IPS-20b (cell line): ENCODE data around the gene ZNF668.

Experiments used
- H3K27ac ChIP-seq: one replicate; pipeline ENCODE4 v1.5.1; 2013; ENCODE audit warnings: low read length
- H3K27me3 ChIP-seq: 2 replicates; pipeline ENCODE4 v1.6.1; 2013; ENCODE audit warnings: mild to moderate bottlenecking, low read length, inconsistent platforms; ENCODE audit not compliant: insufficient read depth
- H3K36me3 ChIP-seq: 2 replicates; pipeline ENCODE4 v1.6.1; 2013; ENCODE audit warnings: low read depth, mild to moderate bottlenecking, inconsistent platforms, low read length, moderate library complexity; ENCODE audit not compliant: insufficient read depth
- H3K4me1 ChIP-seq: 2 replicates; pipeline ENCODE4 v1.6.1; 2013; ENCODE audit warnings: mild to moderate bottlenecking, control low read depth, inconsistent platforms, low read length, moderate library complexity; ENCODE audit not compliant: insufficient read depth
- H3K4me3 ChIP-seq: 2 replicates; pipeline ENCODE4 v1.5.1; 2013; ENCODE audit warnings: mild to moderate bottlenecking, low read length, inconsistent platforms
- H3K9ac ChIP-seq: 2 replicates; pipeline ENCODE4 v1.6.1; 2013; ENCODE audit warnings: low read depth, mild to moderate bottlenecking, inconsistent platforms, low read length, moderate library complexity
- H3K9me3 ChIP-seq: 2 replicates; pipeline ENCODE4 v1.6.1; 2013; ENCODE audit warnings: mild to moderate bottlenecking, low read depth, low read length, inconsistent platforms; ENCODE audit not compliant: insufficient read depth

Gene ZNF668

DNA sequence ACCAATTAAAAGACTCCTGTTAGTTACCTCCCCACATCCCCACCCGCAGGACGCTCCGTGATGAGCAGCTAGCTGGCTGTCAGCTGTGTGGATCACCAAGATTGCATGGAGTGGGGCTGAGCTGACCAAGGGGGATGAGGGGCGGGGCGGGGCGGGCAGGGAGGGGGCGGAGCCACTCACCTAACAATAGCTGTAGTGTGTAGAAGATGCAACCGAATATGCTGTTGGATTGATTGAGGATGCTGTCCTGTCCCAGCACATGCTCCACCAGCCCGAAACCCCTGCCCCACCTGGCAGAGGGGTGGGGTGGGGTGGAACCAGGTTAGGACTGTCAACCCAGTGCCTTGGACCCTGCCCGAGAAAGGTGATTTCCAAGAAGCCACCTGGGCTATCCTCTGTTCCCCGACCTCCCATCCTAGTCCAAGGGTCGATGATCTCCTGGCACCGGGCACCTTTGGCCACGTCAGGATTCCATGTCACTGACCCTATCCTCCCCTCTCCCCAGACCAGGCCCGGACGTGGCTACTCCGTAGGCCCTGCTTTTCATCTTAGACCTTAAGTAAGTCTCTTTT, 19.2 kb upstream of the ZNF668 start:
- Histone ChIP-seq H3K9ac (peak overlapping the region; percentile 42; the same call in 1 of the 2 replicates), H3K27ac (no peak overlapping the region), H3K4me1 (0 out of 2 replicates have a peak, but pooled peaks cover 3% of the 10 kb centered on the region), H3K4me3 (peak overlapping the region; percentile 98), H3K27me3 (no peaks in the 10 kb centered on the region), H3K36me3 (peaks cover 24% of the 10 kb centered on the region), H3K9me3 (no peaks in the 10 kb centered on the region)

GRCh38 chr16:31092330-31092729, 18.3 kb upstream of the ZNF668 start:
- peaks cover 24% of the 10 kb centered on the region for H3K36me3 ChIP-seq
- 0 out of 2 replicates have a peak, but pooled peaks cover 3% of the 10 kb centered on the region for H3K4me1 ChIP-seq
- no peak overlapping the region for H3K4me3 ChIP-seq
- no peaks in the 10 kb centered on the region for H3K9me3 ChIP-seq
- H3K27ac ChIP-seq, result no peak overlapping the region
- H3K27me3 ChIP-seq, result no peaks in the 10 kb centered on the region
- no peak overlapping the region for H3K9ac ChIP-seq

DNA sequence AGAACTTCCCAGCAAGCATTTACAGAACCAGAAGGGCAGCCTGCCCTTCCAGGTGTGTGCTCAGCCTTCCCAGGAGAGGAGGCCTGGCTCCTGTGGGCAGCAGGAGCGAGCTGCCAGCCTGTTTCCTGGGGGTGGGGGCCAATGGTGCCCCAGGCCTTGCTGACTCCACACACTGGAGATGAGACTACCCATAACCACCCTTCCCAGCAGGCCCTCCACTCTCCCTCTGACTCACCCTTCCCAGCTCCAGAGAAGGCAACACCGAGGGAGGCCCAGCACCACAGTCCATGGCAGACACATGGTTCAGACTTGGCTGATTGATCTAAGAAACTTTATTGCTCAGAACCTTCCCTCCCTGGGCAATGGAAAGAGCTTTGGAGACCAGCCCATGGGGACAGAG, 16.5 kb upstream of the ZNF668 start:
- Histone ChIP-seq H3K27me3 (no peaks in the 10 kb centered on the region), H3K4me1 (0 out of 2 replicates have a peak, but pooled peaks cover 3% of the 10 kb centered on the region), H3K9ac (no peak overlapping the region), H3K27ac (no peak overlapping the region), H3K4me3 (no peak overlapping the region), H3K9me3 (no peaks in the 10 kb centered on the region), H3K36me3 (peaks cover 24% of the 10 kb centered on the region)

DNA sequence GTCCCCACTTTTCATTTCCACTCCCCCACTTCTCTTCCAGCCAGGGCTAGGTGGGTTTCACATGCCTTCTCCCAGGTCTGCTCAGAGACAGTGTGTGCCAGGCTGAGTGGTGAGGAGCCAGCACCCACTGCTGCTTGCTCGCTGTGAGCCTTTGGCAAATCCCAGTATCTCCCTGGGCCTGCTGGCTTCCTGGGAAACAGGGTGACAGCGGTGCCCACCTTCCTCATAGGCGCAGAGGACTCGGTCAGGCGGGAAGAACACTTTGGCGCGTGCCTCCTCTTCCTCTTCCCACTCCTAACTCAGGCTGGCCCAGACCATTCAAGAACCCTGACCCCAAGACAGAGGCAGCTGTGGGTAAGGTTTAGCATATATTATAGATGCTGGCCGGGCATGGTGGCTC, 15.2 kb upstream of the ZNF668 start:
- Histone ChIP-seq H3K9me3 (no peaks in the 10 kb centered on the region), H3K36me3 (peaks cover 24% of the 10 kb centered on the region), H3K4me1 (0 out of 2 replicates have a peak, but pooled peaks cover 3% of the 10 kb centered on the region), H3K9ac (no peak overlapping the region), H3K4me3 (no peak overlapping the region), H3K27ac (no peak overlapping the region), H3K27me3 (no peaks in the 10 kb centered on the region)

GRCh38 chr16:31088459-31089183, 14.6 kb upstream of the ZNF668 start, which contains the start of gene PRSS53:
Gene PRSS53, minus strand, starts transcription at chr16:31088943. Its CDS starts 134 bp downstream, at chr16:31088809.
- H3K4me1 ChIP-seq, result 0 out of 2 replicates have a peak, but pooled peaks cover 3% of the 10 kb centered on the region
- no peaks in the 10 kb centered on the region for H3K9me3 ChIP-seq
- no peak within 1 kb of the TSS for H3K27ac ChIP-seq
- peaks cover 24% of the 10 kb centered on the region for H3K36me3 ChIP-seq
- no peak within 1 kb of the TSS for H3K4me3 ChIP-seq
- no peaks in the 10 kb centered on the region for H3K27me3 ChIP-seq
- H3K9ac ChIP-seq, result no peak within 1 kb of the TSS

GRCh38 chr16:31087971-31088370, 13.9 kb upstream of the ZNF668 start:
- Histone ChIP-seq H3K36me3 (peaks cover 30% of the 10 kb centered on the region), H3K27me3 (no peaks in the 10 kb centered on the region), H3K27ac (no peak overlapping the region), H3K9ac (no peak overlapping the region), H3K4me3 (no peak overlapping the region), H3K4me1 (no peaks in the 10 kb centered on the region), H3K9me3 (no peaks in the 10 kb centered on the region)

DNA sequence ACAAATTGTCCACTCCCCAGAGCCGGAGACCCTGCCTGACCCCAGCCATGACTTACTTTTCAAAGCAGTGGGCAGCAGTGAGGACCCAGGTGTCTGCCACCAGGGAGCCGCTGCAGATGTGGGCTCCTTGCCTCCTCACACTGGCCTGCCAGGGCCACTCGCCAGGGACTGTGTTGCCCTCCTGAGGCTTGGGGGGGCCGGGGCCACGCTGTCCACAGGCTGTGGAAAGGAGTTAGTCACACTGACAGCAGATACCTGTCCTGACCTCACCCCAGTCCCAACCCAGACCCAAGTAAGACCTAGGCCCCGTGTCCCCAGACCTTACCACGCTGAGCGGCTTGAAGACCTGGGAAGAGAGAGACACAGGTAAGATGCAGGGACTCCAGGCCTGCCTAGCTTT, 13.4 kb upstream of the ZNF668 start:
- no peak overlapping the region for H3K9ac ChIP-seq
- H3K27ac ChIP-seq, result no peak overlapping the region
- no peak overlapping the region for H3K4me3 ChIP-seq
- no peaks in the 10 kb centered on the region for H3K4me1 ChIP-seq
- no peaks in the 10 kb centered on the region for H3K27me3 ChIP-seq
- H3K9me3 ChIP-seq, result no peaks in the 10 kb centered on the region
- peaks cover 33% of the 10 kb centered on the region for H3K36me3 ChIP-seq

DNA sequence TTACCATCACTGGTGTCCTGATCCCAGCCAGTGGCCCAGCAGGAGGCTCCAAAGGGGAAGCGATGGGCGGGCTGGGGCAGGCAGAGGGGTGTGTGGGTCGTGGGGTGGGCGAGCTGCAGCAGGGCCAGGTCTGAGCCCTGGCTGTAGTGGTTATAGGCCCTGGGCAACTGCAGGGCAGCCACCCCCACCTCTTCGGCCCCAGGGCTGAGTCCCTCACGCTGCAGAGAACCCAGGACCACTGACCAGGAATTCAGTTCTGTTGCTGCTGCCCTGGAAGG, 12.5 kb upstream of the ZNF668 start:
- Histone ChIP-seq H3K4me3 (no peak overlapping the region), H3K27me3 (no peaks in the 10 kb centered on the region)

GRCh38 chr16:31085873-31086628, 12.0 kb upstream of the ZNF668 start:
- H3K4me3 ChIP-seq, result no peak overlapping the region
- no peaks in the 10 kb centered on the region for H3K9me3 ChIP-seq
- no peaks in the 10 kb centered on the region for H3K27me3 ChIP-seq
- no peak overlapping the region for H3K27ac ChIP-seq
- H3K4me1 ChIP-seq, result no peaks in the 10 kb centered on the region
- H3K9ac ChIP-seq, result no peak overlapping the region
- peaks cover 40% of the 10 kb centered on the region for H3K36me3 ChIP-seq

More for the DNA sequence above, 12.5 kb upstream of the ZNF668 start:
- Histone ChIP-seq H3K9me3 (no peaks in the 10 kb centered on the region), H3K4me1 (no peaks in the 10 kb centered on the region), H3K36me3 (peaks cover 39% of the 10 kb centered on the region), H3K9ac (no peak overlapping the region), H3K27ac (no peak overlapping the region)

- no peak overlapping the region for H3K27ac ChIP-seq
- no peak overlapping the region for H3K9ac ChIP-seq
- H3K9me3 ChIP-seq, result no peaks in the 10 kb centered on the region
- H3K36me3 ChIP-seq, result peaks cover 40% of the 10 kb centered on the region
- no peak overlapping the region for H3K4me3 ChIP-seq
- H3K27me3 ChIP-seq, result no peaks in the 10 kb centered on the region
- no peaks in the 10 kb centered on the region for H3K4me1 ChIP-seq
These were observed 11.4 kb upstream of the ZNF668 start for GRCh38 chr16:31085411-31085810.

DNA sequence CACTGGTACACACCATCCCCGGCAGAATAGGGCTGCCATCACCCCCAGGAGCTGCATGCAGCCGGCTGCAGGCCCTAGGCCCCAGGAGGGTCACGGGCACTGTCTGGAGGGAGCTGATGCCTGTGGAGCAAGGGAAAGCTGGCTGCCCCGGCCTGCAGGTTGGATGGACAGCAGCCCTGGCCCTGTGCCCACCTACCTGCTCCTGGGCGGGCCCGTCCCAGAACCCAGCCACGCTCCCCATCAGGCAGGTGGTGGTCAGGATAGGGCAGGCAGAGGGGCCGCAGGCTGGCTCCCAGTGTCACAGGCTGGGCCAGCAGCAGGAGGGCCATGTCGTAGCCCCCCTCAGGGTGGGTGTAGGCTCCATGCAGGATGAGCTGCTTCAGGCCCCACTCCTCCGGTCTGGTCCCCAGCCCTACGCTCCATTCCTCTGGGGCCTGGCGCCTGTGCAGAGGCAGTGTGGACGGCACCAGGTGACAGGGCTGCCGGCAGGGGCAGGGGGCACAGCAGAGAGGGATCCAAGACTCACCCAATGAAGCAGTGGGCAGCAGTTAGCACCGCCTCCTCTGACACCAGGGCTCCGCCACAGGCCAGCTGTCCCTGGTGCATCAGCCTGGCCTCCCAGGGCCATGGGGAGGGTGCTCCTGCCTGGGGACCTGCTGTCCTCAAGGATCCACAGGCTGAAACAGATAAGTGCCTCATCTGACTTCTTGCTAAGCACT, 10.7 kb upstream of the ZNF668 start:
- H3K27ac ChIP-seq, result no peak overlapping the region
- H3K4me3 ChIP-seq, result no peak overlapping the region
- H3K9ac ChIP-seq, result no peak overlapping the region
- H3K36me3 ChIP-seq, result peaks cover 40% of the 10 kb centered on the region
- H3K4me1 ChIP-seq, result no peaks in the 10 kb centered on the region
- no peaks in the 10 kb centered on the region for H3K9me3 ChIP-seq
- H3K27me3 ChIP-seq, result no peaks in the 10 kb centered on the region
